MM.1S (cell line): ENCODE data around the gene TOX3.

ENCODE experiments used
- DNase-seq: peaks from one replicate; pipeline ENCODE4 v3.0.0-alpha.2; 2015
- H2AFZ ChIP-seq: fragments of 300-600 bp; sonication (generic); 2 replicates; pipeline ENCODE4 v1.6.0; 2016; ENCODE audit warnings: antibody characterized with exemption, low read length
- H3F3A ChIP-seq: fragments of 300-600 bp; sonication (generic); 2 replicates; pipeline ENCODE4 v1.6.1; 2016; ENCODE audit warnings: mild to moderate bottlenecking, antibody characterized with exemption, low read length, moderate library complexity, mixed read lengths; ENCODE audit not compliant: insufficient read depth
- H3K27ac ChIP-seq: fragments of 300-600 bp; sonication (generic); 2 replicates; pipeline ENCODE4 v1.5.1; 2016; ENCODE audit warnings: mild to moderate bottlenecking, low read length
- H3K27me3 ChIP-seq: fragments of 300-600 bp; sonication (generic); replicated peaks from 2 replicates; pipeline ENCODE4 v1.6.0; 2016; ENCODE audit warnings: low read length; ENCODE audit not compliant: insufficient read depth
- H3K36me3 ChIP-seq: fragments of 300-600 bp; sonication (generic); replicated peaks from 2 replicates; pipeline ENCODE4 v1.6.1; 2016; ENCODE audit warnings: mild to moderate bottlenecking, low read length, mixed read lengths; ENCODE audit not compliant: insufficient read depth
- H3K4me1 ChIP-seq: fragments of 300-600 bp; sonication (generic); 2 replicates; pipeline ENCODE4 v1.6.1; 2016; ENCODE audit warnings: low read length, mixed read lengths
- H3K4me2 ChIP-seq: fragments of 300-600 bp; sonication (generic); 2 replicates; pipeline ENCODE4 v1.6.0; 2016; ENCODE audit warnings: low read depth, low read length
- H3K4me3 ChIP-seq: fragments of 300-600 bp; sonication (generic); 2 replicates; pipeline ENCODE4 v1.5.1; 2016; ENCODE audit warnings: low read length, mixed read lengths
- H3K79me2 ChIP-seq: fragments of 300-600 bp; sonication (generic); 2 replicates; pipeline ENCODE4 v1.6.1; 2016; ENCODE audit warnings: mixed run types, low read length, mixed read lengths
- H3K9ac ChIP-seq: fragments of 300-600 bp; sonication (generic); 2 replicates; pipeline ENCODE4 v1.6.1; 2016; ENCODE audit warnings: low read length, mixed read lengths
- H3K9me2 ChIP-seq: fragments of 300-600 bp; sonication (generic); replicated peaks from 2 replicates; pipeline ENCODE4 v1.6.1; 2016; ENCODE audit warnings: mild to moderate bottlenecking, low read length, mixed read lengths; ENCODE audit not compliant: insufficient read depth
- H3K9me3 ChIP-seq: fragments of 300-600 bp; sonication (generic); replicated peaks from 2 replicates; pipeline ENCODE4 v1.6.1; 2016; ENCODE audit warnings: mild to moderate bottlenecking, low read length, mixed read lengths; ENCODE audit not compliant: insufficient read depth
- H4K20me1 ChIP-seq: fragments of 300-600 bp; sonication (generic); 2 replicates; pipeline ENCODE4 v1.6.1; 2016; ENCODE audit warnings: mild to moderate bottlenecking, low read length, moderate library complexity, mixed read lengths; ENCODE audit not compliant: insufficient read depth
- CTCF ChIP-seq: fragments of 300-600 bp; sonication (generic); IDR thresholded peaks from 2 replicates; pipeline ENCODE4 v1.5.1; 2016; ENCODE audit warnings: antibody characterized with exemption, low read length, mixed read lengths
- EZH2 ChIP-seq: fragments of 300-600 bp; sonication (generic); optimal IDR thresholded peaks from 2 replicates; pipeline ENCODE3; 2017; ENCODE audit warnings: low read depth, mild to moderate bottlenecking, antibody characterized with exemption, low read length, mixed read lengths
- EZH2phosphoT487 ChIP-seq: fragments of 300-600 bp; sonication (generic); IDR thresholded peaks from 2 replicates; pipeline ENCODE4 v1.6.1; 2018; ENCODE audit warnings: antibody characterized with exemption, low read length

TOX3 gene

GRCh38 chr16:52496051-52496876 is 50.7 kb downstream of the TOX3 start:
- TF ChIP-seq EZH2phosphoT487 (no peak), CTCF (no peak), EZH2 (no peak)
- Histone ChIP-seq H3F3A (no peaks in the 10 kb centered on the region), H3K4me1 (no peaks in the 10 kb centered on the region), H3K36me3 (no peaks in the 10 kb centered on the region), H3K9me2 (0 out of 2 replicates have a peak, but pooled peaks cover 3% of the 10 kb centered on the region), H3K79me2 (no peaks in the 10 kb centered on the region), H3K27ac (no peak overlapping the region), H2AFZ (no peak overlapping the region), H3K9ac (no peak overlapping the region), H3K27me3 (no peaks in the 10 kb centered on the region), H3K9me3 (no peaks in the 10 kb centered on the region), H3K4me2 (no peak overlapping the region), H3K4me3 (no peak overlapping the region), H4K20me1 (no peaks in the 10 kb centered on the region)
- DNase-seq: no peak

GRCh38 chr16:52494621-52495020 is 52.3 kb downstream of the TOX3 start:
- no peaks in the 10 kb centered on the region for H3K79me2 ChIP-seq
- H3K4me1 ChIP-seq: no peaks in the 10 kb centered on the region
- H3K9me3 ChIP-seq: no peaks in the 10 kb centered on the region
- H3K9ac ChIP-seq: no peak overlapping the region
- no peak for TF ChIP-seq EZH2
- TF ChIP-seq CTCF: no peak
- TF ChIP-seq EZH2phosphoT487: no peak
- H2AFZ ChIP-seq: no peak overlapping the region
- no peaks in the 10 kb centered on the region for H3K27me3 ChIP-seq
- H3K4me2 ChIP-seq: no peak overlapping the region
- H3K4me3 ChIP-seq: no peak overlapping the region
- DNase-seq: no peak
- no peaks in the 10 kb centered on the region for H3K36me3 ChIP-seq
- no peaks in the 10 kb centered on the region for H3F3A ChIP-seq
- H4K20me1 ChIP-seq: no peaks in the 10 kb centered on the region
- 0 out of 2 replicates have a peak, but pooled peaks cover 3% of the 10 kb centered on the region for H3K9me2 ChIP-seq
- no peak overlapping the region for H3K27ac ChIP-seq

- no peak for DNase-seq
- Histone ChIP-seq H3F3A (no peaks in the 10 kb centered on the region), H3K79me2 (no peaks in the 10 kb centered on the region), H3K4me2 (no peak overlapping the region), H3K9me2 (0 out of 2 replicates have a peak, but pooled peaks cover 3% of the 10 kb centered on the region), H3K4me1 (no peaks in the 10 kb centered on the region), H3K4me3 (no peak overlapping the region), H2AFZ (no peak overlapping the region), H3K27me3 (no peaks in the 10 kb centered on the region), H3K36me3 (no peaks in the 10 kb centered on the region), H3K9ac (no peak overlapping the region), H3K9me3 (no peaks in the 10 kb centered on the region), H3K27ac (no peak overlapping the region), H4K20me1 (no peaks in the 10 kb centered on the region)
- no peak for TF ChIP-seq EZH2
- TF ChIP-seq CTCF: no peak
- TF ChIP-seq EZH2phosphoT487: no peak
Observed at GRCh38 chr16:52494145-52494544, 52.8 kb downstream of the TOX3 start.
